ENCODE results near the gene GAST. TPM values are rescaled to one million over a fixed set of nuclear protein-coding genes. Genes with fewer than 3 reads are reported as not detected.

GAST gene
- total and polyA plus RNA-seq, 9 of the 15 experiments (the other 6 are each of a cell fraction or from before 2014, with no cell fraction given), result not detected

DNA sequence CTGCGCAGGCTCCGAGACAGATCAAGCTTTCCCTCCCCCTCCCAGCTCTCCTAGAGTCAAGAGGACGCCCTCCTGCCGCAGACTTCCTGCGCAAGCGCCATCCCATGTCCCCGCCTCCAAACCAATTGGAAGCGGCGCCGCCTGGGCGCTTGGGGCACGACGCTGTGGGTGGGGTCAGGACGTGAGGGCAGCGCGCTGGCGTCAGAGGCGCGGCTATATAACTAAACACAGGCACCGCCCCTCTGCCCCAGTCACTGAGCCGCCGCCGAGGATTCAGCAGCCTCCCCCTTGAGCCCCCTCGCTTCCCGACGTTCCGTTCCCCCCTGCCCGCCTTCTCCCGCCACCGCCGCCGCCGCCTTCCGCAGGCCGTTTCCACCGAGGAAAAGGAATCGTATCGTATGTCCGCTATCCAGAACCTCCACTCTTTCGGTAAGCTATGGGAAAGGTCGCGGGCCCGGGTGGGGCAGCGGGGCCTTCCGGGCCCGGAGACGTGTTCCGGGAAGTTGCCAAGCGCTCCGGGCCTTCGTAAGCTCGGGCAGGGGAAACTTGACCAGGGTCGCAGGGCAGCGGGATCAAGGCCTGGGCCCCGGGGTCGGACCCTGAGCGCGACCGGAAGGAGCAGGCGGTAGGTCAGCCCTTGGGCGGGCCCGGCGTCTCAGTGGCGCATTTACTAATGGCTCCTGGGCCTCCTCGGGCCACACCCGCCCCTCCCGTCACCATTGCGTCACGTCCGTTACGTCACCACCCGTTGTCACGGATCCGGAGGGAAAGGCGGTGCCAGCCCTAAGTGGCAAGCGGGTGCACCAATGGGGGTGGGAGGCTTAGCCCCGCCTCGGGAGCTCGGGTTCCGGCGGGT lies 23.3 kb upstream of the GAST start, which contains the start of gene EIF1 (continued):
- TF ChIP-seq HDAC8 (tag; IDR thresholded peaks at IDR 0.05), result no peak
- no peak for TF ChIP-seq SETDB1 (IDR thresholded peaks at IDR 0.05; ENCODE audit: low read length)
- TF ChIP-seq FOXK1 (CRISPR knock-in tag; IDR thresholded peaks at IDR 0.05; ENCODE audit: borderline replicate concordance), result no peak
- TF ChIP-seq NCOR1 (IDR thresholded peaks at IDR 0.05), result peak; percentile 68
- no peak for TF ChIP-seq MCM2 (IDR thresholded peaks at IDR 0.05; ENCODE audit: low read depth)
- no peak for TF ChIP-seq PTTG1 (tag; IDR thresholded peaks at IDR 0.05; ENCODE audit: low read depth)
- TF ChIP-seq SIN3A (IDR thresholded peaks at IDR 0.05; ENCODE audit: borderline replicate concordance in 2 of 2, control insufficient read depth in 1 of 2, low read depth in 2 of 2, low read length in 2 of 2), result peak in 1 of 2 experiments; percentile 78; a peak in 3 of 4 replicates
- peak; percentile 99 for TF ChIP-seq SRSF3 (IDR thresholded peaks at IDR 0.05; ENCODE audit: insufficient read depth, low read length)
- TF ChIP-seq, protein P1, sequence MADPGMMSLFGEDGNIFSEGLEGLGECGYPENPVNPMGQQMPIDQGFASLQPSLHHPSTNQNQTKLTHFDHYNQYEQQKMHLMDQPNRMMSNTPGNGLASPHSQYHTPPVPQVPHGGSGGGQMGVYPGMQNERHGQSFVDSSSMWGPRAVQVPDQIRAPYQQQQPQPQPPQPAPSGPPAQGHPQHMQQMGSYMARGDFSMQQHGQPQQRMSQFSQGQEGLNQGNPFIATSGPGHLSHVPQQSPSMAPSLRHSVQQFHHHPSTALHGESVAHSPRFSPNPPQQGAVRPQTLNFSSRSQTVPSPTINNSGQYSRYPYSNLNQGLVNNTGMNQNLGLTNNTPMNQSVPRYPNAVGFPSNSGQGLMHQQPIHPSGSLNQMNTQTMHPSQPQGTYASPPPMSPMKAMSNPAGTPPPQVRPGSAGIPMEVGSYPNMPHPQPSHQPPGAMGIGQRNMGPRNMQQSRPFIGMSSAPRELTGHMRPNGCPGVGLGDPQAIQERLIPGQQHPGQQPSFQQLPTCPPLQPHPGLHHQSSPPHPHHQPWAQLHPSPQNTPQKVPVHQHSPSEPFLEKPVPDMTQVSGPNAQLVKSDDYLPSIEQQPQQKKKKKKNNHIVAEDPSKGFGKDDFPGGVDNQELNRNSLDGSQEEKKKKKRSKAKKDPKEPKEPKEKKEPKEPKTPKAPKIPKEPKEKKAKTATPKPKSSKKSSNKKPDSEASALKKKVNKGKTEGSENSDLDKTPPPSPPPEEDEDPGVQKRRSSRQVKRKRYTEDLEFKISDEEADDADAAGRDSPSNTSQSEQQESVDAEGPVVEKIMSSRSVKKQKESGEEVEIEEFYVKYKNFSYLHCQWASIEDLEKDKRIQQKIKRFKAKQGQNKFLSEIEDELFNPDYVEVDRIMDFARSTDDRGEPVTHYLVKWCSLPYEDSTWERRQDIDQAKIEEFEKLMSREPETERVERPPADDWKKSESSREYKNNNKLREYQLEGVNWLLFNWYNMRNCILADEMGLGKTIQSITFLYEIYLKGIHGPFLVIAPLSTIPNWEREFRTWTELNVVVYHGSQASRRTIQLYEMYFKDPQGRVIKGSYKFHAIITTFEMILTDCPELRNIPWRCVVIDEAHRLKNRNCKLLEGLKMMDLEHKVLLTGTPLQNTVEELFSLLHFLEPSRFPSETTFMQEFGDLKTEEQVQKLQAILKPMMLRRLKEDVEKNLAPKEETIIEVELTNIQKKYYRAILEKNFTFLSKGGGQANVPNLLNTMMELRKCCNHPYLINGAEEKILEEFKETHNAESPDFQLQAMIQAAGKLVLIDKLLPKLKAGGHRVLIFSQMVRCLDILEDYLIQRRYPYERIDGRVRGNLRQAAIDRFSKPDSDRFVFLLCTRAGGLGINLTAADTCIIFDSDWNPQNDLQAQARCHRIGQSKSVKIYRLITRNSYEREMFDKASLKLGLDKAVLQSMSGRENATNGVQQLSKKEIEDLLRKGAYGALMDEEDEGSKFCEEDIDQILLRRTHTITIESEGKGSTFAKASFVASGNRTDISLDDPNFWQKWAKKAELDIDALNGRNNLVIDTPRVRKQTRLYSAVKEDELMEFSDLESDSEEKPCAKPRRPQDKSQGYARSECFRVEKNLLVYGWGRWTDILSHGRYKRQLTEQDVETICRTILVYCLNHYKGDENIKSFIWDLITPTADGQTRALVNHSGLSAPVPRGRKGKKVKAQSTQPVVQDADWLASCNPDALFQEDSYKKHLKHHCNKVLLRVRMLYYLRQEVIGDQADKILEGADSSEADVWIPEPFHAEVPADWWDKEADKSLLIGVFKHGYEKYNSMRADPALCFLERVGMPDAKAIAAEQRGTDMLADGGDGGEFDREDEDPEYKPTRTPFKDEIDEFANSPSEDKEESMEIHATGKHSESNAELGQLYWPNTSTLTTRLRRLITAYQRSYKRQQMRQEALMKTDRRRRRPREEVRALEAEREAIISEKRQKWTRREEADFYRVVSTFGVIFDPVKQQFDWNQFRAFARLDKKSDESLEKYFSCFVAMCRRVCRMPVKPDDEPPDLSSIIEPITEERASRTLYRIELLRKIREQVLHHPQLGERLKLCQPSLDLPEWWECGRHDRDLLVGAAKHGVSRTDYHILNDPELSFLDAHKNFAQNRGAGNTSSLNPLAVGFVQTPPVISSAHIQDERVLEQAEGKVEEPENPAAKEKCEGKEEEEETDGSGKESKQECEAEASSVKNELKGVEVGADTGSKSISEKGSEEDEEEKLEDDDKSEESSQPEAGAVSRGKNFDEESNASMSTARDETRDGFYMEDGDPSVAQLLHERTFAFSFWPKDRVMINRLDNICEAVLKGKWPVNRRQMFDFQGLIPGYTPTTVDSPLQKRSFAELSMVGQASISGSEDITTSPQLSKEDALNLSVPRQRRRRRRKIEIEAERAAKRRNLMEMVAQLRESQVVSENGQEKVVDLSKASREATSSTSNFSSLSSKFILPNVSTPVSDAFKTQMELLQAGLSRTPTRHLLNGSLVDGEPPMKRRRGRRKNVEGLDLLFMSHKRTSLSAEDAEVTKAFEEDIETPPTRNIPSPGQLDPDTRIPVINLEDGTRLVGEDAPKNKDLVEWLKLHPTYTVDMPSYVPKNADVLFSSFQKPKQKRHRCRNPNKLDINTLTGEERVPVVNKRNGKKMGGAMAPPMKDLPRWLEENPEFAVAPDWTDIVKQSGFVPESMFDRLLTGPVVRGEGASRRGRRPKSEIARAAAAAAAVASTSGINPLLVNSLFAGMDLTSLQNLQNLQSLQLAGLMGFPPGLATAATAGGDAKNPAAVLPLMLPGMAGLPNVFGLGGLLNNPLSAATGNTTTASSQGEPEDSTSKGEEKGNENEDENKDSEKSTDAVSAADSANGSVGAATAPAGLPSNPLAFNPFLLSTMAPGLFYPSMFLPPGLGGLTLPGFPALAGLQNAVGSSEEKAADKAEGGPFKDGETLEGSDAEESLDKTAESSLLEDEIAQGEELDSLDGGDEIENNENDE (IDR thresholded peaks at IDR 0.05; ENCODE audit: low read depth, low read length), result no peak
- peak; percentile 77; the same call in 1 of the 2 replicates for TF ChIP-seq ZNF212 (CRISPR knock-in tag; IDR thresholded peaks at IDR 0.05)
- no peak for TF ChIP-seq SMARCA4 (IDR thresholded peaks at IDR 0.05)
- TF ChIP-seq ZC3H4 (CRISPR knock-in tag; IDR thresholded peaks at IDR 0.05; ENCODE audit: borderline replicate concordance), result peak; percentile 97; the same call in 1 of the 2 replicates
- TF ChIP-seq, protein P2, sequence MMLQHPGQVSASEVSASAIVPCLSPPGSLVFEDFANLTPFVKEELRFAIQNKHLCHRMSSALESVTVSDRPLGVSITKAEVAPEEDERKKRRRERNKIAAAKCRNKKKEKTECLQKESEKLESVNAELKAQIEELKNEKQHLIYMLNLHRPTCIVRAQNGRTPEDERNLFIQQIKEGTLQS (IDR thresholded peaks at IDR 0.05), result peak; percentile 100
- TF ChIP-seq, protein P2 (CRISPR knock-in tag; conservative IDR thresholded peaks at IDR 0.05), result peak; percentile 98
- TF ChIP-seq PPARD (CRISPR knock-in tag; IDR thresholded peaks at IDR 0.05), result no peak
- TF ChIP-seq MED1 (CRISPR knock-in tag; IDR thresholded peaks at IDR 0.05; ENCODE audit: borderline replicate concordance), result peak; percentile 96
